NOMO-1 treated with dmso at 0.1 percent for 144 hours (cell line): ENCODE data around the gene STING1.
"Not testable (repeated sequence)": the region's sequence is repeated elsewhere in the genome, so short reads cannot be mapped to it uniquely, and the experiment has no call there.

Experiments
- DNase-seq: peaks from one replicate; lab custom pipeline; 2025; ENCODE audit not compliant: unreplicated experiment; lab: John Stamatoyannopoulos, UW

The STING1 gene

GRCh38 chr5:139440416-139440815 lies 42.1 kb downstream of the STING1 start:
- not testable (repeated sequence) for DNase-seq

DNA sequence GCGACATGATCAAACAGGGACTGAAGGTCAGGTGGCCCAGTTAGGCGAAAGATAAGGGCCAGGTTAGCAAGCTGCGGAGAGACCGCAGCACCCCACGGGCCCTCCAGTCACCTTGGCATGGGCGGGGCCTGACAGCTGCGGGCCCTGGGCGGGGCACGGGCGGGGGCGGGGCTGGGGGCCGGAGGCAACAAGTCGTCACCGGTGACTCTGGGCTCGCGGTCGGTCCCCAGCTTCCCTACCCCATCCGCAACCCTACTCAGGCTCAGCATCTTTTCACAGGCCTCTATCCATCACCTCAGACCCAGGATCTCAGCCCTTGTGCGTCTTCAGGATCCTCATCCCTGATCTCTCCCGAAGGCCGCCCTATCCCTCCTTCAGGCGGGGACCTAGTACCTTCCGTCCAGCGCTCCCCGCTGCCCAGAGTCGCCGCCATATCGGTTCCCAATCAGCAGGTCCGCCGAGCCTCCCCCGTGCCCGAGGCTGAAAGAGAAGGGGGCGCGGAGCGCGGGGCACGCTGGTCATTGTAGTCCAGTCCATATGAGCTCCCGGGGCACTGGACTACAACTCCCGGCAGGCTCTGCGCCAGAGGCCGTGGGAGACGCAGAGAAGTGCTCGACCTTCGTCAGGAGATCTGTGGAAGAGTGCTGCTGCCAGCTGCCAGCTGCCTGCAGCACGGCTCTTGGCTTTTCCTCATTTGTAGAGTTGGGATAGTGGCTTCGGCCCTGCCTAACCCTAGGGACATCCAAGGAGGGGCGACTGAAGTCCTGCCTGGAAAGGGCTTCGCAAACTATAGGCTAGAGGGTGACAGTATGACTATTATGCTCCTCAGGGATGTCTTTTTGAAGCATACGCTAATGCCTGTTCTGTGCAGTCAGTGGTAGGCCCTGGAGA lies 43.3 kb downstream of the STING1 start, which contains the start of gene DNAJC18:
DNAJC18 (minus strand) TSS at position 513 of the 891 bp plus-strand sequence; CDS start at position 433, 80 bp downstream.
- peak; percentile 71 for DNase-seq

- no peak for DNase-seq
Measured at GRCh38 chr5:139438707-139439012, 43.9 kb downstream of the STING1 start.

DNA sequence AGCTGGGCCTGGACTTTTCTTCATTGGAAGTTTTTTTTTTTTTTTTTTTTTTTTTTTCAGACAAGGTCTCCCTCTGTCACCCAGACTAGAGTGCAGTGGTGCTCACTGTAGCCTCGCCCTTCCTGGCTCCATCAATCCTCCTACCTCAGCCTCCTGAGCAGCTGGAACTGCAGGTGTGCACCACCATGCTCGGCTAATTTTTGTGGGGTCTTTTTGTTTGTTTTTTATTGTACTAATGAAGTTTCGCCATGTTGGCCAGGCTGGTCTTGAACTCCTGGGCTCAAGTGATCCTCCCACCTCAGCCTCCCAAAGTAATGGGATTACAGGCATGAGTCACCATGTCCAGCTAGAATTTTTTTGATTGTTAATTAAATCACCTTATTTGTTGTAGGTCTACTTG lies 46.9 kb downstream of the STING1 start:
- DNase-seq, result no peak

DNA sequence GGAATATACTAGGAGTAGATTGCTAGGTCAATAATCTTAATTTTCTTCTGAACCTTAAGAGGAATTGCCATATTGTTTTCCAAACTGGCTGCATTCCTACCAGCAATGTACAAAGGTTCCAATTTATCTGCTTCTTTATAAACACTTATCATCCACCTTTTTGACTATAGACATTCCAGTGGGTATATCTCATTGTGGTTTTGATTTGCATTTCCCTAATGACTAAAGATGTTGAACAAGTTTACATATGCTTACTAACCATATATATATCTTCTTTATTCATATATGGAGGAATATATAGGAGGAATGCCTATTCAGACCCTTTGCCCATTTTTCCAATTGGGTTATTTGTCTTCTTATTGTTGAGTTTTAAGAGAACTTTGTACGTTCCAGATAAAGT lies 50.9 kb downstream of the STING1 start:
- no peak for DNase-seq

DNA sequence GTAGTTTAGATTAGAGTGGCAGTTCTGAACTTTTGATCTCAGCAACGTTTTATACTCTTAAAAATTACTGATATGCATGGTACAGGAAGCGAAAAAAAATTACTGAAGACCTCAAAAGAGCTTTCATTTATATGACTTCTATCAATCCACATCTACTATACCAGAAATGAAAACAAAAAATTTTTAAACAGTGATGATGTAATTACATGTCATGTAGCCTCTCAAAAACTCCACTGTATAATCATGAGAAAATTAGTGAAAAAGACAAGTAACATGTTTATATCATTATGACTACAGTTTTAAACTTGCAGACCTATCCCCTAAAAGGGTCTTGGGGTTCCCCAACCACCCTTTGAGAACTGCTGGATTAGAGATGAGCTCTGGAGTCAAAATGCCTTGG lies 52.5 kb downstream of the STING1 start:
- no peak for DNase-seq

- no peak for DNase-seq
Measured at GRCh38 chr5:139426203-139426885, 56.2 kb downstream of the STING1 start.
